CD8-positive, alpha-beta memory T cell (primary cell): Measurements from ENCODE around the gene CD34. TPM values are rescaled to one million over a fixed set of nuclear protein-coding genes. Genes with fewer than 3 reads are reported as not detected.

ENCODE experiments used
- CTCF ChIA-PET: fragments of 350-600 bp; sonication (Branson Sonifier 250); formaldehyde crosslinking; loops from one replicate; lab custom pipeline; 2021; ENCODE audit warnings: antibody characterized with exemption; lab: Charles Lee
- POLR2A ChIA-PET: fragments of 350-600 bp; sonication (Branson Sonifier 250); formaldehyde crosslinking; loops from one replicate; lab custom pipeline; 2021; ENCODE audit warnings: antibody characterized with exemption; lab: Charles Lee
- DNase-seq, 5 donors: peaks; one replicate each; pipeline versions ENCODE4 v3.0.0 to v3.0.0-alpha.2; 2020 to 2022; ENCODE audit warnings: mixed read lengths in 1 of 5
- H3K27ac ChIP-seq: one replicate; pipeline ENCODE4 v1.7.0; 2013; ENCODE audit warnings: low read depth, mild to moderate bottlenecking, low read length, moderate library complexity
- H3K27me3 ChIP-seq: 2 replicates; pipeline ENCODE4 v1.7.0; 2013; ENCODE audit warnings: low read length, mild to moderate bottlenecking; ENCODE audit not compliant: insufficient read depth, poor library complexity, severe bottlenecking
- H3K36me3 ChIP-seq: 2 replicates; pipeline ENCODE4 v1.7.0; 2013; ENCODE audit warnings: mild to moderate bottlenecking, low read length, moderate library complexity; ENCODE audit not compliant: insufficient read depth
- H3K4me1 ChIP-seq: 2 replicates; pipeline ENCODE4 v1.7.0; 2013; ENCODE audit warnings: mild to moderate bottlenecking, low read length, moderate library complexity; ENCODE audit not compliant: insufficient read depth
- H3K4me3 ChIP-seq: 2 replicates; pipeline ENCODE4 v1.7.0; 2013; ENCODE audit warnings: mild to moderate bottlenecking, low read length
- H3K9me3 ChIP-seq: 2 replicates; pipeline ENCODE4 v1.7.0; 2013; ENCODE audit warnings: mild to moderate bottlenecking, low read length
- H3K27ac Mint-ChIP-seq, 8 donors: one replicate each; pipeline ENCODE4 v1.8.0; 2020 to 2021; ENCODE audit warnings: mixed read lengths in 8 of 8, mild to moderate bottlenecking in 6 of 8, inconsistent platforms in 3 of 8, moderate library complexity in 3 of 8
- H3K27me3 Mint-ChIP-seq, 2 donors: one replicate each; pipeline ENCODE4 v1.8.0; 2020 to 2021; ENCODE audit warnings: mixed read lengths in 2 of 2, mild to moderate bottlenecking in 1 of 2, moderate library complexity in 1 of 2
- H3K36me3 Mint-ChIP-seq, 3 donors: one replicate each; pipeline ENCODE4 v1.8.0; 2020 to 2021; ENCODE audit warnings: mixed read lengths in 3 of 3, inconsistent platforms in 1 of 3, mild to moderate bottlenecking in 1 of 3
- H3K4me1 Mint-ChIP-seq, 3 donors: one replicate each; pipeline ENCODE4 v1.8.0; 2020 to 2021; ENCODE audit warnings: mixed read lengths in 3 of 3, inconsistent platforms in 1 of 3, mild to moderate bottlenecking in 1 of 3
- H3K4me3 Mint-ChIP-seq, 7 donors: one replicate each; pipeline ENCODE4 v1.8.0; 2020 to 2021; ENCODE audit warnings: mixed read lengths in 7 of 7, mild to moderate bottlenecking in 6 of 7, moderate library complexity in 4 of 7, inconsistent platforms in 2 of 7
- H3K9me3 Mint-ChIP-seq, 5 donors: one replicate each; pipeline ENCODE4 v1.8.0; 2020 to 2022; ENCODE audit warnings: mixed read lengths in 5 of 5, mild to moderate bottlenecking in 3 of 5, moderate library complexity in 2 of 5, inconsistent platforms in 1 of 5
- polyA plus RNA-seq: library from polyadenylated mRNA; unstranded; fragments of 300-500 nt; fragmentation: Illumina TruSeq; gene quantifications from one replicate; pipeline ENCODE4 v1.2.3, GENCODE V29; 2021
- total RNA-seq, 2 experiments: library from RNA; stranded (reverse); gene quantifications; one replicate each; pipeline ENCODE4 v1.2.3, GENCODE V29; 2021

Gene CD34
- total and polyA plus RNA-seq, 3 experiments from 2014 or later: not detected

DNA sequence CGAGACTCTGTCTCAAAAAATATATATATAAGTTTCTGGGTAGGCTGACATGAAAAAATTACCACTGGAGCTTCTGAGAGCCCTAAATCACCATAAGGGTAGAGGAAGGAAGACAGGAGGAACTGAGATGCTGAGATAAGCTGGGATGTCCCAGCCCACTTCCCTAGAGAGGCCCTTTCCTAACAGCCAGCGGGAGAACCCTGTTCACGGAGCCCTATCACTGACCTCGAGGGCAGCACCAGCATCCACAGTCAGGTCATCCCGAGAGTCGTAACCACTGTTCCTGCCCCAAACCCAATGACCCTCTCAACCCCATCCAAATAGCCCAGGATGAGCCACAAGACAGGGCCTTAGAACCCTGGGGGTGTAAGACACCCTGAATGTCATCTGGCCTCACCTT lies 77.5 kb downstream of the CD34 start:
- Histone ChIP-seq H3K36me3 (peaks cover 13% of the 10 kb centered on the region), H3K9me3 (no peaks in the 10 kb centered on the region), H3K4me3 (no peak overlapping the region), H3K4me1 (peaks cover 98% of the 10 kb centered on the region), H3K27me3 (no peaks in the 10 kb centered on the region), H3K27ac (no peak overlapping the region)
- Mint-ChIP-seq H3K4me1 (peaks cover 86 to 100% (median 97%) of the 10 kb centered on the region in 3 donors), H3K9me3 (no peaks in the 10 kb centered on the region), H3K36me3 (peaks cover 0 to 29% (median 7%) of the 10 kb centered on the region in 3 donors), H3K27me3 (peaks cover 0 to 3% of the 10 kb centered on the region in 2 donors), H3K4me3 (no peak overlapping the region), H3K27ac (peak overlapping the region; percentile 77 to 97 (median 90))
- POLR2A ChIA-PET: interaction anchor here (1.8 kb wide), 1 partner anchor 10 kb away, joined by 4 read pairs; no protein-coding TSS in a partner anchor
- DNase-seq: no peak
- CTCF ChIA-PET: interaction anchor here (0.6 to 28.2 kb wide), 5 partner anchors 9 to 130 kb away, joined by 3 to 435 read pairs (median 5); no protein-coding TSS in a partner anchor

DNA sequence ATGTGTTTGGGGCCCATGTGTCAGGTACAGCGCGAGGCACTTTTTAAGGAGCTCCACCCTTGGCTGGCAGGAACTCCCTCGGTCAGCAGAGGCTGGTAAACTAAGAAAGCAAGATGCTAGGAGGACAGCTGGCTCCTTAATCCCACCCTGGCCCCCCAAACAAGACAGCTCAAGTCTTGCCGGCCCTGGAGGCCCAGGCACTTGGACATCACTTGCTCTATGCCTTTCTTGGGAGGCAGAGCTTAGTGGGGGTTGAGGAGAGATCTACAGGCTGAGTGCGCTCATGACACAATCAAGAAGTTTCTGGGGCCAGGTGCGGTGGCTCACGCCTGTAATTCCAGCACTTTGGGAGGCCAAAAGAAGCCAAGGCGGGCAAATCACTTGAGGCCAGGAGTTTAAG lies 78.1 kb downstream of the CD34 start:
- Histone ChIP-seq H3K4me1 (peaks cover 98% of the 10 kb centered on the region), H3K27me3 (no peaks in the 10 kb centered on the region), H3K27ac (no peak overlapping the region), H3K9me3 (no peaks in the 10 kb centered on the region), H3K4me3 (no peak overlapping the region), H3K36me3 (peaks cover 10% of the 10 kb centered on the region)
- ChIA-PET POLR2A (interaction anchor here (1.0 to 1.8 kb wide), 2 partner anchors 9 to 10 kb away, joined by 3 to 4 read pairs; no protein-coding TSS in a partner anchor), CTCF (interaction anchor here (0.6 to 28.2 kb wide), 5 partner anchors 9 to 130 kb away, joined by 3 to 435 read pairs (median 6); no protein-coding TSS in a partner anchor)
- DNase-seq: no peak
- Mint-ChIP-seq H3K4me1 (peaks cover 88 to 100% (median 97%) of the 10 kb centered on the region in 3 donors), H3K4me3 (peak overlapping the region in 3 of 7 donors; percentile 37 to 73 (median 70)), H3K27ac (peak overlapping the region; percentile 84 to 97 (median 93)), H3K36me3 (peaks cover 0 to 28% (median 5%) of the 10 kb centered on the region in 3 donors), H3K27me3 (peaks cover 0 to 3% of the 10 kb centered on the region in 2 donors), H3K9me3 (no peaks in the 10 kb centered on the region)

DNA sequence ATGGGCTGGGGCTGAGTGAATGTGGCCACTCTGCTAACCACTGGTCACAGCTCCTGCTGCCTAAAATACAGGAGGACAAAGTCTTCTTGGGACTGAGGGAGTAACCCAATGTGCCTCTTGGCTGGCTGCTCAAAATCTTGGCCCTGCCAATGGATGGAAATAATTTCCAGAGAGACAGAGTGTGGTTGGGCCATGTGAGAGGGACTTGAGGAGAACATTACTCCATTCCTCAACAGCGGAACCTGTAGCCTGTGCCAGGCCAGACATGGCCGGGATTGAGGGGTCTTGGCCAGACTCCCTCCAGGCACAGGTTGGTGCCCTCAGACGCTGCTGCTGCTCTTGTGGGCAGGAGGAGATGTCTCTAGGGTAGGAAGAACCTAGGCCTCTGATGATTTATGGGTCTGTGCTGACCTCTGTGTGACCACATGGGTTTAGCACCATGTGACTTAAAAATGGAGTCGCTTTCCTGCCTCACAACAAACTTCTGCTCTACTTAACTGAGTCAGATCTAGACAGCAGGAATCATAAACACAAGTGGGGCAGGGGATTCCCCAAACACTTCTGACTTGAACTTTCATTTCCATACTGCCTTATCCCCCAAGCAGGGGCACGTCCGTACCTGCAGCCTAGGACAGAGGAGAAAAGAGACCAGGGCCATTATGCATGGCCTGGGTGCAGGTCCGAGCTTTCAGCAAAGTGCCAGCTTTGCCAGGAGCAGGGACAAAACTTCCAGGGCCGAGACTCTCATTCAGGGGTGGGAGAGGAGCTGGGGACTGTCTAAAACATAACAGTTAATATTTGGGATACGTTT lies 79.2 kb downstream of the CD34 start:
- Mint-ChIP-seq H3K4me3 (peak overlapping the region in 5 of 7 donors; percentile 38 to 75 (median 68)), H3K36me3 (peaks cover 0 to 21% (median 3%) of the 10 kb centered on the region in 3 donors), H3K4me1 (peaks cover 84 to 100% (median 97%) of the 10 kb centered on the region in 3 donors), H3K27ac (peak overlapping the region; percentile 73 to 97 (median 93)), H3K27me3 (no peaks in the 10 kb centered on the region), H3K9me3 (no peaks in the 10 kb centered on the region)
- Histone ChIP-seq H3K9me3 (no peaks in the 10 kb centered on the region), H3K27ac (no peak overlapping the region), H3K36me3 (peaks cover 9% of the 10 kb centered on the region), H3K4me1 (peaks cover 92% of the 10 kb centered on the region), H3K27me3 (no peaks in the 10 kb centered on the region), H3K4me3 (peak overlapping the region; percentile 31)
- ChIA-PET CTCF (interaction anchor here (2.1 to 28.2 kb wide), 3 partner anchors 38 to 132 kb away, joined by 6 to 435 read pairs (median 92); no protein-coding TSS in a partner anchor), POLR2A (interaction anchor here (1.0 kb wide), 2 partner anchors 8 to 9 kb away, joined by 3 to 4 read pairs; no protein-coding TSS in a partner anchor)
- DNase-seq: peak in 1 of 5 donors; percentile 41

Other genes with a start within 250 kb of the CD34 start
- 100 to 1,000 TPM in 1 of 2 experiments, 10 to 100 TPM in 1; 86.1 to 102 TPM for gene CD46, start 159.1 kb downstream of the CD34 start, total RNA-seq
- gene CD46, start 159.1 kb downstream of the CD34 start, polyA plus RNA-seq: 165 TPM